ENCODE results near the gene GPATCH8. TPM values are rescaled to one million over a fixed set of nuclear protein-coding genes. Genes with fewer than 3 reads are reported as not detected.

Gene GPATCH8
- total RNA-seq, 1 donor from 2014 or later: 64.5 TPM

- TF ChIP-seq CTCF (IDR thresholded peaks at IDR 0.05): no peak
- H3K4me1 Mint-ChIP-seq: no peaks in the 10 kb centered on the region
- intact Hi-C loops (cut with micrococcal nuclease): no loop called here
- POLR2A ChIA-PET: no interaction called here
- no peak for ATAC-seq (ENCODE audit: low read depth)
- no peak overlapping the region for H3K4me3 Mint-ChIP-seq
- CTCF ChIA-PET: no interaction called here
- peaks cover 63% of the 10 kb centered on the region for H3K36me3 Mint-ChIP-seq (ENCODE audit: low read depth)
- H3K27ac Mint-ChIP-seq: no peak overlapping the region
- H3K27me3 Mint-ChIP-seq: no peaks in the 10 kb centered on the region
- DNase-seq: no peak
- H3K9me3 Mint-ChIP-seq: no peaks in the 10 kb centered on the region
Observed at GRCh38 chr17:44417553-44417952, 85.7 kb downstream of the GPATCH8 start.

GRCh38 chr17:44416558-44417289, 86.5 kb downstream of the GPATCH8 start:
- CTCF ChIA-PET: no interaction called here
- ATAC-seq (ENCODE audit: low read depth) (no peak), DNase-seq (no peak)
- H3K27ac Mint-ChIP-seq: no peak overlapping the region
- H3K9me3 Mint-ChIP-seq: no peaks in the 10 kb centered on the region
- peaks cover 61% of the 10 kb centered on the region for H3K36me3 Mint-ChIP-seq (ENCODE audit: low read depth)
- TF ChIP-seq CTCF (IDR thresholded peaks at IDR 0.05): no peak
- POLR2A ChIA-PET: no interaction called here
- no peaks in the 10 kb centered on the region for H3K4me1 Mint-ChIP-seq
- H3K4me3 Mint-ChIP-seq: no peak overlapping the region
- no peaks in the 10 kb centered on the region for H3K27me3 Mint-ChIP-seq
- intact Hi-C loops (cut with micrococcal nuclease): no loop called here

GRCh38 chr17:44414394-44415155, 88.6 kb downstream of the GPATCH8 start:
- no peaks in the 10 kb centered on the region for H3K27me3 Mint-ChIP-seq
- DNase-seq: no peak
- H3K4me3 Mint-ChIP-seq: no peak overlapping the region
- no peak for TF ChIP-seq CTCF (IDR thresholded peaks at IDR 0.05)
- intact Hi-C loops (cut with micrococcal nuclease): no loop called here
- no peak for ATAC-seq (ENCODE audit: low read depth)
- H3K27ac Mint-ChIP-seq: no peak overlapping the region
- H3K9me3 Mint-ChIP-seq: no peaks in the 10 kb centered on the region
- CTCF ChIA-PET: no interaction called here
- H3K4me1 Mint-ChIP-seq: no peaks in the 10 kb centered on the region
- POLR2A ChIA-PET: no interaction called here
- H3K36me3 Mint-ChIP-seq (ENCODE audit: low read depth): peaks cover 56% of the 10 kb centered on the region

- CTCF ChIA-PET: no interaction called here
- Mint-ChIP-seq H3K4me1 (peaks cover 2% of the 10 kb centered on the region), H3K36me3 (ENCODE audit: low read depth) (peaks cover 36% of the 10 kb centered on the region), H3K27me3 (no peaks in the 10 kb centered on the region), H3K27ac (no peak overlapping the region), H3K4me3 (no peak overlapping the region), H3K9me3 (no peaks in the 10 kb centered on the region)
- intact Hi-C loops (cut with micrococcal nuclease): no loop called here
- DNase-seq (no peak), ATAC-seq (ENCODE audit: low read depth) (no peak)
- POLR2A ChIA-PET: no interaction called here
- TF ChIP-seq CTCF (IDR thresholded peaks at IDR 0.05): no peak
Observed at GRCh38 chr17:44409309-44410028, 93.7 kb downstream of the GPATCH8 start.

GRCh38 chr17:44408786-44409185, 94.4 kb downstream of the GPATCH8 start:
- intact Hi-C loops (cut with micrococcal nuclease): no loop called here
- no peak overlapping the region for H3K27ac Mint-ChIP-seq
- ChIA-PET CTCF (no interaction called here), POLR2A (no interaction called here)
- peaks cover 39% of the 10 kb centered on the region for H3K36me3 Mint-ChIP-seq (ENCODE audit: low read depth)
- H3K27me3 Mint-ChIP-seq: no peaks in the 10 kb centered on the region
- DNase-seq (no peak), ATAC-seq (ENCODE audit: low read depth) (no peak)
- H3K9me3 Mint-ChIP-seq: no peaks in the 10 kb centered on the region
- TF ChIP-seq CTCF (IDR thresholded peaks at IDR 0.05): no peak
- no peak overlapping the region for H3K4me3 Mint-ChIP-seq
- peaks cover 2% of the 10 kb centered on the region for H3K4me1 Mint-ChIP-seq

All from activated B cell treated with CpG ODN at 0.5 μM for 24 hours (primary cell).